ENCODE data around the gene SCYGR3. TPM values are rescaled to one million over a fixed set of nuclear protein-coding genes. Genes with fewer than 3 reads are reported as not detected.

The SCYGR3 gene
- total RNA-seq, 5 donors from 2014 or later (not counting 1 experiment from before 2014, with no cell fraction given): not detected

- H3K4me3 ChIP-seq (ENCODE audit: control insufficient read depth in 1 of 2, extremely low read depth in 1 of 2, low read length in 1 of 2): no peak overlapping the region
- Mint-ChIP-seq H3K36me3 (no peaks in the 10 kb centered on the region), H3K27ac (no peak overlapping the region), H3K4me1 (no peaks in the 10 kb centered on the region), H3K4me3 (no peak overlapping the region), H3K9me3 (no peaks in the 10 kb centered on the region), H3K27me3 (peaks cover 18 to 20% of the 10 kb centered on the region in 2 donors)
- no peak overlapping the region for H3K27ac ChIP-seq (ENCODE audit: low read length)
- ChIA-PET CTCF (no interaction called here), POLR2A (no interaction called here)
- H3K9me3 ChIP-seq: no peaks in the 10 kb centered on the region
- no CpG with 5 or more reads among the region's 3 CpGs for WGBS (ENCODE audit: insufficient coverage)
- DNase-seq: no peak
- no peaks in the 10 kb centered on the region for H3K36me3 ChIP-seq (ENCODE audit: control insufficient read depth in 2 of 2, extremely low read depth in 1 of 2, insufficient read depth in 1 of 2, low read length in 1 of 2)
- no peaks in the 10 kb centered on the region for H3K4me1 ChIP-seq (ENCODE audit: control insufficient read depth in 1 of 2, extremely low read depth in 1 of 2, insufficient read depth in 2 of 2, low read length in 2 of 2)
- peaks cover 3 to 4% of the 10 kb centered on the region in 2 experiments for H3K27me3 ChIP-seq (replicated peaks in 1 of 2; ENCODE audit: control insufficient read depth in 2 of 2, extremely low read depth in 1 of 2, insufficient read depth in 2 of 2, low read length in 1 of 2)
- no peak for ATAC-seq (replicated peaks in 1 of 4)
Measured at GRCh38 chr2:227627769-227628168, 13.1 kb upstream of the SCYGR3 start.

GRCh38 chr2:227626580-227627151 lies 12.0 kb upstream of the SCYGR3 start:
- DNase-seq (no peak), ATAC-seq (replicated peaks in 1 of 4) (no peak)
- no CpG with 5 or more reads among the region's 10 CpGs for WGBS (ENCODE audit: insufficient coverage)
- ChIA-PET POLR2A (no interaction called here), CTCF (no interaction called here)
- Histone ChIP-seq H3K36me3 (ENCODE audit: control insufficient read depth in 2 of 2, extremely low read depth in 1 of 2, insufficient read depth in 1 of 2, low read length in 1 of 2) (no peaks in the 10 kb centered on the region), H3K27me3 (replicated peaks in 1 of 2; ENCODE audit: control insufficient read depth in 2 of 2, extremely low read depth in 1 of 2, insufficient read depth in 2 of 2, low read length in 1 of 2) (peaks cover 3 to 4% of the 10 kb centered on the region in 2 experiments), H3K4me3 (ENCODE audit: control insufficient read depth in 1 of 2, extremely low read depth in 1 of 2, low read length in 1 of 2) (no peak overlapping the region), H3K4me1 (ENCODE audit: control insufficient read depth in 1 of 2, extremely low read depth in 1 of 2, insufficient read depth in 2 of 2, low read length in 2 of 2) (no peaks in the 10 kb centered on the region), H3K27ac (ENCODE audit: low read length) (no peak overlapping the region), H3K9me3 (no peaks in the 10 kb centered on the region)
- no peaks in the 10 kb centered on the region for H3K4me1 Mint-ChIP-seq
- peaks cover 18 to 20% of the 10 kb centered on the region in 2 donors for H3K27me3 Mint-ChIP-seq
- no peak overlapping the region for H3K4me3 Mint-ChIP-seq
- no peaks in the 10 kb centered on the region for H3K36me3 Mint-ChIP-seq
- H3K9me3 Mint-ChIP-seq: no peaks in the 10 kb centered on the region
- no peak overlapping the region for H3K27ac Mint-ChIP-seq

GRCh38 chr2:227625420-227625819 lies 10.8 kb upstream of the SCYGR3 start:
- no peak overlapping the region for H3K27ac Mint-ChIP-seq
- CTCF ChIA-PET: no interaction called here
- no peak for ATAC-seq (replicated peaks in 1 of 4)
- Histone ChIP-seq H3K4me1 (ENCODE audit: control insufficient read depth in 1 of 2, extremely low read depth in 1 of 2, insufficient read depth in 2 of 2, low read length in 2 of 2) (no peaks in the 10 kb centered on the region), H3K36me3 (ENCODE audit: control insufficient read depth in 2 of 2, extremely low read depth in 1 of 2, insufficient read depth in 1 of 2, low read length in 1 of 2) (no peaks in the 10 kb centered on the region), H3K27ac (ENCODE audit: low read length) (no peak overlapping the region), H3K27me3 (replicated peaks in 1 of 2; ENCODE audit: control insufficient read depth in 2 of 2, extremely low read depth in 1 of 2, insufficient read depth in 2 of 2, low read length in 1 of 2) (peaks cover 3 to 4% of the 10 kb centered on the region in 2 experiments), H3K4me3 (ENCODE audit: control insufficient read depth in 1 of 2, extremely low read depth in 1 of 2, low read length in 1 of 2) (no peak overlapping the region), H3K9me3 (no peaks in the 10 kb centered on the region)
- peaks cover 12 to 15% of the 10 kb centered on the region in 2 donors for H3K27me3 Mint-ChIP-seq
- H3K36me3 Mint-ChIP-seq: no peaks in the 10 kb centered on the region
- POLR2A ChIA-PET: no interaction called here
- DNase-seq: no peak
- no peak overlapping the region for H3K4me3 Mint-ChIP-seq
- no peaks in the 10 kb centered on the region for H3K9me3 Mint-ChIP-seq
- WGBS (ENCODE audit: insufficient coverage): no CpG with 5 or more reads among the region's 2 CpGs
- H3K4me1 Mint-ChIP-seq: no peaks in the 10 kb centered on the region

- CTCF ChIA-PET: no interaction called here
- no peak for DNase-seq
- Histone ChIP-seq H3K9me3 (no peaks in the 10 kb centered on the region), H3K27ac (ENCODE audit: low read length) (no peak overlapping the region), H3K4me3 (ENCODE audit: control insufficient read depth in 1 of 2, extremely low read depth in 1 of 2, low read length in 1 of 2) (no peak overlapping the region), H3K36me3 (ENCODE audit: control insufficient read depth in 2 of 2, extremely low read depth in 1 of 2, insufficient read depth in 1 of 2, low read length in 1 of 2) (no peaks in the 10 kb centered on the region), H3K4me1 (ENCODE audit: control insufficient read depth in 1 of 2, extremely low read depth in 1 of 2, insufficient read depth in 2 of 2, low read length in 2 of 2) (no peaks in the 10 kb centered on the region), H3K27me3 (replicated peaks in 1 of 2; ENCODE audit: control insufficient read depth in 2 of 2, extremely low read depth in 1 of 2, insufficient read depth in 2 of 2, low read length in 1 of 2) (peaks cover 0 to 6% of the 10 kb centered on the region in 2 experiments)
- Mint-ChIP-seq H3K27me3 (peaks cover 5% of the 10 kb centered on the region in 2 donors), H3K4me3 (no peak overlapping the region), H3K36me3 (no peaks in the 10 kb centered on the region), H3K9me3 (no peaks in the 10 kb centered on the region), H3K4me1 (no peaks in the 10 kb centered on the region), H3K27ac (no peak overlapping the region)
- POLR2A ChIA-PET: no interaction called here
- ATAC-seq (replicated peaks in 1 of 4): no peak
Measured at GRCh38 chr2:227623226-227623625, 8.6 kb upstream of the SCYGR3 start.

GRCh38 chr2:227617316-227618230 lies 2.9 kb upstream of the SCYGR3 start, which contains the start of gene SCYGR4:
Gene SCYGR4, plus strand, starts transcription at chr2:227617498. Its CDS starts 0 bp downstream, at chr2:227617498.
- Histone ChIP-seq H3K9me3 (no peaks in the 10 kb centered on the region), H3K4me3 (ENCODE audit: control insufficient read depth in 1 of 2, extremely low read depth in 1 of 2, low read length in 1 of 2) (no peak within 1 kb of the TSS), H3K27me3 (replicated peaks in 1 of 2; ENCODE audit: control insufficient read depth in 2 of 2, extremely low read depth in 1 of 2, insufficient read depth in 2 of 2, low read length in 1 of 2) (peaks cover 0 to 19% of the 10 kb centered on the region in 2 experiments), H3K4me1 (ENCODE audit: control insufficient read depth in 1 of 2, extremely low read depth in 1 of 2, insufficient read depth in 2 of 2, low read length in 2 of 2) (no peaks in the 10 kb centered on the region), H3K36me3 (ENCODE audit: control insufficient read depth in 2 of 2, extremely low read depth in 1 of 2, insufficient read depth in 1 of 2, low read length in 1 of 2) (no peaks in the 10 kb centered on the region), H3K27ac (ENCODE audit: low read length) (no peak within 1 kb of the TSS)
- no peaks in the 10 kb centered on the region for H3K4me1 Mint-ChIP-seq
- no peak within 1 kb of the TSS for H3K27ac Mint-ChIP-seq
- H3K36me3 Mint-ChIP-seq: no peaks in the 10 kb centered on the region
- DNase-seq (no peak), ATAC-seq (replicated peaks in 1 of 4) (no peak)
- no peak within 1 kb of the TSS for H3K4me3 Mint-ChIP-seq
- no peaks in the 10 kb centered on the region for H3K9me3 Mint-ChIP-seq
- peaks cover 16 to 19% of the 10 kb centered on the region in 2 donors for H3K27me3 Mint-ChIP-seq
- CTCF ChIA-PET: interaction anchor here in 1 of 2 donors (0.6 to 0.7 kb wide), 2 partner anchors 41 to 1656 kb away, joined by 3 read pairs; no protein-coding TSS in a partner anchor
- POLR2A ChIA-PET: no interaction called here
- 87% methylated on average over 10 of the region's 20 CpGs for WGBS (ENCODE audit: insufficient coverage)

GRCh38 chr2:227616631-227617030 lies 2.0 kb upstream of the SCYGR3 start:
- ChIA-PET POLR2A (no interaction called here), CTCF (no interaction called here)
- H3K36me3 ChIP-seq (ENCODE audit: control insufficient read depth in 2 of 2, extremely low read depth in 1 of 2, insufficient read depth in 1 of 2, low read length in 1 of 2): no peaks in the 10 kb centered on the region
- Mint-ChIP-seq H3K9me3 (no peaks in the 10 kb centered on the region), H3K4me3 (no peak overlapping the region), H3K27ac (no peak overlapping the region), H3K36me3 (no peaks in the 10 kb centered on the region), H3K4me1 (no peaks in the 10 kb centered on the region), H3K27me3 (peaks cover 23 to 25% of the 10 kb centered on the region in 2 donors)
- DNase-seq (no peak), ATAC-seq (replicated peaks in 1 of 4) (no peak)
- no peak overlapping the region for H3K27ac ChIP-seq (ENCODE audit: low read length)
- H3K9me3 ChIP-seq: no peaks in the 10 kb centered on the region
- no peak overlapping the region for H3K4me3 ChIP-seq (ENCODE audit: control insufficient read depth in 1 of 2, extremely low read depth in 1 of 2, low read length in 1 of 2)
- no peaks in the 10 kb centered on the region for H3K4me1 ChIP-seq (ENCODE audit: control insufficient read depth in 1 of 2, extremely low read depth in 1 of 2, insufficient read depth in 2 of 2, low read length in 2 of 2)
- WGBS (ENCODE audit: insufficient coverage): no CpG with 5 or more reads among the region's 4 CpGs
- peaks cover 0 to 24% of the 10 kb centered on the region in 2 experiments for H3K27me3 ChIP-seq (replicated peaks in 1 of 2; ENCODE audit: control insufficient read depth in 2 of 2, extremely low read depth in 1 of 2, insufficient read depth in 2 of 2, low read length in 1 of 2)
